Loucy (cell line): ENCODE data around the gene SARNP.

ENCODE experiments used
- CTCF ChIP-seq: fragments of 200-600 bp; sonication (generic); conservative IDR thresholded peaks from 2 replicates; pipeline ENCODE4 v1.5.1; 2014; ENCODE audit warnings: mild to moderate bottlenecking, antibody characterized with exemption, low read length
- EZH2phosphoT487 ChIP-seq: fragments of 200-600 bp; IDR thresholded peaks from 2 replicates; pipeline ENCODE4 v1.6.1; 2018; ENCODE audit warnings: antibody characterized with exemption, mild to moderate bottlenecking, moderate library complexity, borderline replicate concordance

- TF ChIP-seq CTCF = no peak
- no peak for TF ChIP-seq EZH2phosphoT487
These were observed 29.5 kb upstream of the SARNP start for GRCh38 chr12:55847033-55847432.
